NK-92 (cell line): ENCODE data around the gene VPREB1.
"Not testable (repeated sequence)": the region's sequence is repeated elsewhere in the genome, so short reads cannot be mapped to it uniquely, and the experiment has no call there.

ENCODE experiments used
- DNase-seq: peaks from one replicate; lab custom pipeline; 2025; ENCODE audit not compliant: unreplicated experiment; lab: John Stamatoyannopoulos, UW

VPREB1 gene

DNA sequence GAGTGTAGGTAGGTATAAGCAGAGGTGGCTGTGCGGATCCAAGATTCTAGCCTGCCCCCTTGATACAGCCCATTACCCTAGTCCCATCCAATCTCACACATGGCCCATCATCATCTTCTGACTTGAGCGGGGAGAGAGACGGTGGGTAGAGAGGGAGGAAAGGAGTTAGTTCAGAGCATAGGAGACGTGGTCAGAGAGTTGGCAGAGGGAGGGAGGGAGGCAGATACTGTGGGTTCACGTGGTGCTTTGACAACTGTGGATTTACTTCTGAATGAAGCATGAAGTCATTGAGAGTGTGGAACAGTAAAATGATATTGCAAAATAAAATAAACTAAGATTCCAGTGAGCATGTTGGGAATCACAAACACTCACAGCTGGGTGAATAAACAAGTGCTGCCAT lies 31.4 kb upstream of the VPREB1 start:
- no peak for DNase-seq

GRCh38 chr22:22214819-22215329 lies 29.7 kb upstream of the VPREB1 start:
- no peak for DNase-seq

GRCh38 chr22:22215659-22216449 lies 28.7 kb upstream of the VPREB1 start:
- no peak for DNase-seq

GRCh38 chr22:22216450-22216959 lies 28.1 kb upstream of the VPREB1 start:
- DNase-seq: no peak

GRCh38 chr22:22218302-22218701 lies 26.3 kb upstream of the VPREB1 start:
- no peak for DNase-seq

- DNase-seq: no peak
Observed at GRCh38 chr22:22219140-22219996, 25.2 kb upstream of the VPREB1 start.

DNA sequence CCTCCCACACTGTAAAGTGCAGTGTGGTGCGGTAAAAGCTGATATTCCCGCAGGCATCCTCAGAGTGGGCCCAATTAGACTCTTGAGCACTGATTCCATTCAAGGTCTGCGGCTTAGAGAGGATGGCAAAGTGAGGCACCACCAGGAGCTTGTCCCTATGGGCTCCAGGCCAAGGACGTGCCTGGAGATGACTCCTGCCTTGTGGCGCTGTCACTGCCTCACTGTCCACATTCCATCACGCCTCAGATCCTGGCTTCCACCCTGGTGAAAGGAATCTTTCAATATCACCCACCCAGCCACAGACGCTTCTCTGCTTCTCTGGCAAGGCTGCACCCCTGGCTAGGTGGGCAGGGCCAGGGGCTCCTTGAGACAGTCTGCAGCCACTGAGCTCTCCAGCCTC lies 23.5 kb upstream of the VPREB1 start:
- DNase-seq: not testable (repeated sequence)

- no peak for DNase-seq
Observed at GRCh38 chr22:22226448-22227187, 18.0 kb upstream of the VPREB1 start.

DNA sequence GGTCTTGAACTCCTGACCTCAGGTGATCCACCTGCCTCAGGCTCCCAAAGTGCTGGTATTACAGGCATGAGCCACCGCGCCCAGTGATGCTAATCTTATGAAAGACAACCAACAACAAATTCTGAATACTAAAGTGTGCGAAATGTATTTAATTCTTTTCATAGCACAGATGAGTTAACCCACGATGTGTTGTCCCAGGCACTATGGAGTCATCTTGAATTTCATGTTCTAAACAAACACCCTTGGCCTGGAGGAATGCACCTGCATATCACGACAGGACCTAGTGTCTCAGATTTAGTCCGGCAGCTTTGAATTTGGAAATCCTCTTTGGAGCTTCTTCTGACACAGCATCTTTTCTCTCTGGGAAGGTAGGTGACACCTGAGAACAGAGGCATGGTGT lies 16.2 kb upstream of the VPREB1 start:
- no peak for DNase-seq

- DNase-seq: no peak
Observed at GRCh38 chr22:22228921-22229320, 15.7 kb upstream of the VPREB1 start.

GRCh38 chr22:22229683-22230420 lies 14.7 kb upstream of the VPREB1 start:
- DNase-seq: no peak

- no peak for DNase-seq
Observed at GRCh38 chr22:22230438-22230837, 14.1 kb upstream of the VPREB1 start.

DNA sequence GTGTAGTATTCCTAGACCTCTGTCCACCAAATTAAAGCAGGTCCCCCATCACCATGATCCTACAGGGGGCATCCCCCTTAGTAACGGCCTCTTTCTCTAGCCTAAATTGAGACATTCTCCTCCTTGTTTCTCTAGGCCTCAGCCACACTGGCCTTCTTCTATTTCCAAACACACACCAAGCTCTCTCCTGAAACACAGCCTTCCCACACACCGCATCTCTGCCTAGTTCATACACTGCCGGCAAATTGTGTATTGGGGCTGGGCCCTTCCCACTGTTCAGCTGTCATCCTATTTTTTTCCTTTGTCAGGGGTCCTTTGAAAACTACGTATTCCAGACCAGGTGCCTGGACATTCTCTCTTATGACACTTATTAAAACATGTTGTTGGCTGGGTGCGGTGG lies 11.5 kb upstream of the VPREB1 start:
- DNase-seq: no peak

- no peak for DNase-seq
Observed at GRCh38 chr22:22235558-22235957, 9.0 kb upstream of the VPREB1 start.

- no peak for DNase-seq
Observed at GRCh38 chr22:22237521-22237920, 7.1 kb upstream of the VPREB1 start.

GRCh38 chr22:22239311-22239939 lies 5.2 kb upstream of the VPREB1 start:
- DNase-seq: no peak

GRCh38 chr22:22241554-22241898 lies 3.1 kb upstream of the VPREB1 start:
- no peak for DNase-seq

GRCh38 chr22:22242488-22242887 lies 2.1 kb upstream of the VPREB1 start:
- no peak for DNase-seq

DNA sequence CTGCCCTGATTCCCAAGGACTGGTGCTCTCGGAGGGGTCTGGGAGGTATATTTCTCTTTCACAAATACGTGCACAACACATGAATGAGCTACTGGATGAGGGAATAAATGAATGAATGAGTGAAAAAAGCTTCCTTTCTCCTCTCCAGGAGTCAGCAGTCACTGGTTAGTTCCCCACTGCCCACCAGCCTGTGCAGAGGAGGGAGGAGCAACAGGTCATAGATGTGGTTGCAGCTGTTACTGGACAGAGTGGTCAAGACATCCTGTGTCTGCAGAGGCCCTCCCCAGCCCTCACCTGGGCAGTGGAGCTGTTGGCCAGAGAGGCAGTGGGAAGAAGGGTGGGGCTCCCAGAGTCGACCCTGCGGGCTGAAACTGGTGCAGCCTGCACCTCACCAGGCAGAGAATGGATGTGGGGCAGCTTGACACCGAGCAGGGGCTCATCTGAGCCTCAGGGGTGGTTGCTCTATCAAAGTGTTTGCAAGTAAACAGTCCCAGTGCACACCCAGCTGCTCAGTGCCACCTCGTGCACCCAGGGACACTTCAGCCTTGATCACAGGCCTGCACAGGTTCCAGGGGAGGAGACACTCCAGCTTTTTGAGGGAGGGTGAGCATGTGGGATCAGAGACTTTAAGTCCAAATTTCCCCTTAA lies 1.4 kb upstream of the VPREB1 start:
- DNase-seq: no peak
